Measurements from ENCODE around the gene CNMD.

CNMD gene

GRCh38 chr13:52746141-52746540 is 6.5 kb upstream of the CNMD start:
- DNase-seq (ENCODE audit: low read depth): no peak
- no peak overlapping the region for H3K4me3 ChIP-seq (ENCODE audit: low read depth, low read length)
- no peak for TF ChIP-seq CTCF (conservative IDR thresholded peaks at IDR 0.05; ENCODE audit: low read depth, low read length)

- no peak overlapping the region for H3K4me3 ChIP-seq (ENCODE audit: low read depth, low read length)
- DNase-seq (ENCODE audit: low read depth): no peak
- no peak for TF ChIP-seq CTCF (conservative IDR thresholded peaks at IDR 0.05; ENCODE audit: low read depth, low read length)
Measured at GRCh38 chr13:52744842-52745375, 5.3 kb upstream of the CNMD start.

- TF ChIP-seq CTCF (conservative IDR thresholded peaks at IDR 0.05; ENCODE audit: low read depth, low read length): no peak
- no peak overlapping the region for H3K4me3 ChIP-seq (ENCODE audit: low read depth, low read length)
- DNase-seq (ENCODE audit: low read depth): peak; percentile 5
Measured at GRCh38 chr13:52743988-52744387, 4.4 kb upstream of the CNMD start.

- no peak for TF ChIP-seq CTCF (conservative IDR thresholded peaks at IDR 0.05; ENCODE audit: low read depth, low read length)
- no peak for DNase-seq (ENCODE audit: low read depth)
- no peak overlapping the region for H3K4me3 ChIP-seq (ENCODE audit: low read depth, low read length)
Measured at GRCh38 chr13:52743569-52743968, 3.9 kb upstream of the CNMD start.

GRCh38 chr13:52738719-52739467 is 727 bp downstream of the CNMD start:
- H3K4me3 ChIP-seq (ENCODE audit: low read depth, low read length): peak overlapping the region; percentile 28
- no peak for DNase-seq (ENCODE audit: low read depth)
- peak; percentile 22 for TF ChIP-seq CTCF (conservative IDR thresholded peaks at IDR 0.05; ENCODE audit: low read depth, low read length)

GRCh38 chr13:52737965-52738364 is 1.7 kb downstream of the CNMD start:
- no peak for DNase-seq (ENCODE audit: low read depth)
- no peak for TF ChIP-seq CTCF (conservative IDR thresholded peaks at IDR 0.05; ENCODE audit: low read depth, low read length)
- no peak overlapping the region for H3K4me3 ChIP-seq (ENCODE audit: low read depth, low read length)

- no peak for TF ChIP-seq CTCF (conservative IDR thresholded peaks at IDR 0.05; ENCODE audit: low read depth, low read length)
- H3K4me3 ChIP-seq (ENCODE audit: low read depth, low read length): no peak overlapping the region
- DNase-seq (ENCODE audit: low read depth): no peak
Measured at GRCh38 chr13:52737451-52737850, 2.2 kb downstream of the CNMD start.
